ENCODE measurements around the gene ZNF304.
A peak's percentile ranks its signal among the peaks of the same experiment; 100 is the strongest.

ZNF304 gene

GRCh38 chr19:57350877-57351805 lies at the start of gene ZNF304:
Gene ZNF304, plus strand, starts transcription at chr19:57351271. Its CDS starts 394 bp downstream, at chr19:57351665.
- peak; percentile 98 for FAIRE-seq

GRCh38 chr19:57302020-57302465 lies 49.0 kb upstream of the ZNF304 start:
- no peak for FAIRE-seq

- no peak for FAIRE-seq
These were observed 48.2 kb upstream of the ZNF304 start for GRCh38 chr19:57302727-57303401.

- FAIRE-seq: no peak
These were observed 46.0 kb upstream of the ZNF304 start for GRCh38 chr19:57305056-57305455.

- FAIRE-seq: no peak
These were observed 42.6 kb upstream of the ZNF304 start for GRCh38 chr19:57308514-57308913.

- no peak for FAIRE-seq
These were observed 40.3 kb upstream of the ZNF304 start for GRCh38 chr19:57310792-57311191.

GRCh38 chr19:57314146-57314545 lies 36.9 kb upstream of the ZNF304 start:
- FAIRE-seq: no peak

GRCh38 chr19:57317503-57317902 lies 33.6 kb upstream of the ZNF304 start:
- FAIRE-seq: no peak

- no peak for FAIRE-seq
These were observed 31.2 kb upstream of the ZNF304 start for GRCh38 chr19:57319869-57320179.

GRCh38 chr19:57320180-57321084 lies 30.6 kb upstream of the ZNF304 start, which contains the start of gene ZNF543:
Gene ZNF543, plus strand, starts transcription at chr19:57320472. Its CDS starts 382 bp downstream, at chr19:57320854.
- FAIRE-seq: peak; percentile 97

- no peak for FAIRE-seq
These were observed 30.0 kb upstream of the ZNF304 start for GRCh38 chr19:57321116-57321515.

GRCh38 chr19:57321751-57322150 lies 29.3 kb upstream of the ZNF304 start:
- no peak for FAIRE-seq

- no peak for FAIRE-seq
These were observed 26.1 kb upstream of the ZNF304 start for GRCh38 chr19:57324992-57325391.

- no peak for FAIRE-seq
These were observed 23.1 kb upstream of the ZNF304 start for GRCh38 chr19:57327993-57328392.

GRCh38 chr19:57334191-57334590 lies 16.9 kb upstream of the ZNF304 start:
- FAIRE-seq: no peak

GRCh38 chr19:57338877-57339276 lies 12.2 kb upstream of the ZNF304 start:
- no peak for FAIRE-seq

- no peak for FAIRE-seq
These were observed 8.5 kb upstream of the ZNF304 start for GRCh38 chr19:57342582-57342981.

- no peak for FAIRE-seq
These were observed 2.9 kb upstream of the ZNF304 start for GRCh38 chr19:57348136-57348535.

- no peak for FAIRE-seq
These were observed 796 bp downstream of the ZNF304 start for GRCh38 chr19:57351867-57352266.

- no peak for FAIRE-seq
These were observed 4.8 kb downstream of the ZNF304 start for GRCh38 chr19:57355916-57356315.

- no peak for FAIRE-seq
These were observed 6.3 kb downstream of the ZNF304 start for GRCh38 chr19:57357406-57357805.

GRCh38 chr19:57359300-57359699 lies 8.2 kb downstream of the ZNF304 start:
- no peak for FAIRE-seq

GRCh38 chr19:57362419-57362818 lies 11.3 kb downstream of the ZNF304 start:
- no peak for FAIRE-seq

Measured in G401.6 (cell line).